GM19372 (cell line): ENCODE data around the gene NLRP9.
"Not testable (repeated sequence)": the region's sequence is repeated elsewhere in the genome, so short reads cannot be mapped to it uniquely, and the experiment has no call there.

ENCODE experiments used
- ATAC-seq: cut with Tn5 transposase; IDR thresholded peaks from one replicate; pipeline ENCODE4 v1.9.1; 2021; ENCODE audit warnings: mild to moderate bottlenecking, low read depth, moderate library complexity; ENCODE audit not compliant: unreplicated experiment

The NLRP9 gene

DNA sequence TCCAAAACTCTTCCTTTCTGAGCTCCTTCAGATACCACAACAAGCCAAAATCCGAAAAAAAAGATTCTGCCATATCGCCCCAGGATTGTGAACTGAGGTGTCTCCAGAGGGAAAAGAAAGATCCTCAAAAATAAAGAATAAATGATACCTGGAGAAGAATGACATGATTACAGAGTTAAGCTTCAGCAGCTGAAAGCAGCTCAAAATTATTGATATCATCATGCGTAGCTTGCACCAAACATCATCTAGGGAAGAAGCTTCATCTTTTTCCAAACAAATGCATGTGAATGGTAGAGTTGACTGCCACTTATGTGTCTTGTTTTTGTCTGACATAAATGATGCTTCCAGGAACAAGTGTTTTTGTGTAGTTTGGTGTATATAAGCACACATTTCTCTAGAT lies at the start of gene NLRP9:
Gene NLRP9 (minus strand): TSS at position 101 of the 400 bp plus-strand sequence. CDS start 28 bp downstream, at position 73.
- no peak for ATAC-seq

GRCh38 chr19:55781112-55781511 lies 42.9 kb upstream of the NLRP9 start:
- ATAC-seq = no peak

GRCh38 chr19:55778331-55778730 lies 40.1 kb upstream of the NLRP9 start:
- ATAC-seq = no peak

- no peak for ATAC-seq
Measured at GRCh38 chr19:55777528-55777927, 39.3 kb upstream of the NLRP9 start.

- ATAC-seq = not testable (repeated sequence)
Measured at GRCh38 chr19:55769632-55770031, 31.4 kb upstream of the NLRP9 start.

DNA sequence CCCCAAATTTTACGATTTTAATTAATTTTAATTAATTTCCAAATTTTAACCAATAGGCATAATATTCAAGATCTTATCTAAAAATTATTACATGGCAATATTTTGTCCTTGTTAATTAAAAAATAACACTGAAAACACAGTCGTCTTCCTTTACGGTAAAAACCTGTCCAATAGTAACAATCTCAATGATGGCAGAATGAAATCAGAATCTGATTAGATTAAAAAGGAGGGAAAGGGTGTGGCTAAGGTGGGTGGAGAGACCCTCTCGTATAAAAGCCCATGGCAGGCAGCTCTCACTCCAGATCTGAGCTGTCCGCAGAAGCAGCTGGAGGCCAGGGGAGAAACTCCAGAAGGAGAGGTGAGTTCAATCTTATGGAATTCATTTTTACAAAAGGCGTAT lies 30.6 kb upstream of the NLRP9 start, which contains the start of gene RFPL4AL1:
Gene RFPL4AL1 (plus strand): TSS at position 301 of the 400 bp plus-strand sequence. CDS start 2,687 bp downstream, outside the sequence.
- not testable (repeated sequence) for ATAC-seq

- no peak for ATAC-seq
Measured at GRCh38 chr19:55766466-55766865, 28.3 kb upstream of the NLRP9 start.

GRCh38 chr19:55758797-55759196 lies 20.6 kb upstream of the NLRP9 start, which contains the start of gene RFPL4A:
TSS of gene RFPL4A (plus strand) at chr19:55759097. CDS start at chr19:55761801, 2,704 bp downstream.
- ATAC-seq = not testable (repeated sequence)

DNA sequence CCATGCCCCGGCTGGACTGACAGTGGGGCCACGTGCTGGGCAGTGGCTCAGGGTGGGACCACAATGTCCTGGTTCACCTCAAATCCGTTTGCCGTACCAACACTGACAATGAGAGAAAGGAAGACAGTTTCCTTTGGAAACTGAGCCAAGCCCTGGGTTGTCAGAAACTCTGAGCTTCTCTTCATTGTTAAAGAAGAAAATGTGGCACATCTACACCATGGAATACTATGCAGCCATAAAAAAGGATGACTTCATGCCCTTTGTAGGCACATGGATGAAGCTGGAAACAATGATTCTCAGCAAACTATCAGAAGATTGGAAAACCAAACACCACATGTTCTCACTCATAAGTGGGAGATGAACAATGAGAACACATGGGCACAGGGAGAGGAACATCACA lies 18.6 kb upstream of the NLRP9 start:
- ATAC-seq = not testable (repeated sequence)

DNA sequence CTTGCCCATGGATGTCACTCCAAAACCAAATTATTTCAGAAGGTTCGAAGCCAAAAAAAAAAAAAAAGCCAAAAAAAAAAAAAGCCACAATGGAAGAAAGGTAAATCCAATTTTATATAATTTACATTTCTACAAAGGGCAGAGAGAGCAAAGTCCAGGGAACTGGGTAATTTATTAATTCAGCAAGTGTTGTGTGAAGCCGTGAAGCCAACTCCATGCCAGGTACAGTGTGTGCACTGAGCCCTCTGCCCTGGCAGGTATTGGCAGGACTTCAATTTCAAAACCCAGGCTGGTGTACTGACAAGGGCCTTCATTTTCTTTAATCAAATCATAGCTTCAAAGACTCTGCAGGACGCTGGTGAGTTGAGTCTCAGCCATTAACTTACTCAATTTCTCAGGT lies 15.2 kb upstream of the NLRP9 start:
- ATAC-seq = no peak

- ATAC-seq = no peak
Measured at GRCh38 chr19:55750715-55751114, 12.5 kb upstream of the NLRP9 start.

DNA sequence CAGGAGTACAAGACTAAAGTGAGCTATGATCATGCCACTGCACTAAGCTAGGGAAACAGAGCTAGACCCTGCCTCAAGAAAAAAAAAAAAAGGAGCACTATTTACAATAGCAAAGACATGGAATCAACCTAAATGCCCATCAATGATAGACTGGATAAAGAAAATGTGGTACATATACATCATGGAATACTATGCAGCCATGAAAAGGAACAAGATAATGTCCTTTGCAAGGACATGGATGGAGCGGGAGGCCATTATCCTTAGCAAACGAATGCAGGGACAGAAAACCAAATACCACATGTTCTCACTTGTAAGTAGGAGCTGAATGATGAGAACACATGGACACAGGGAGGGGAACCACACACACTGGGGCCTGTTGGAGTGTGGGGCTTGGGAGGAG lies 7.8 kb downstream of the NLRP9 start:
- ATAC-seq = not testable (repeated sequence)

DNA sequence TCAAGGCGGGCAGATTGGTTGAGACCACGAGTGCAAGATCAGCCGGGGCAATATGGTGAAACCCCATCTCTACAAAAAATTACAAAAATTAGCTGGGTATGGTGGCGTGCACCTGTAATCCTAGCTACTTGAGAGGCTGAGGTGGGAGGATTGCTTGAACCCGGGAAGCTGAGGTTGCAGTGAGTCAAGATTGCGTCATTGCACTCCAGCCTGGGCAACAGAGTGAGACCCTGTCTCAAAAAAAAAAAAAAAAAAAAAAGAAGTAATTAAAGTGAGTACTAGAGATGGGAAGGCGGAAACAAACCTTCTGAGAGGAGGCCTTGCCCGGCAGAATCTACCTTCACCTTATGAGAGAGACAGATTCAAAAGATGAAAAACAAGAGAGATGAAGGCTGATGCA lies 14.7 kb downstream of the NLRP9 start:
- no peak for ATAC-seq

DNA sequence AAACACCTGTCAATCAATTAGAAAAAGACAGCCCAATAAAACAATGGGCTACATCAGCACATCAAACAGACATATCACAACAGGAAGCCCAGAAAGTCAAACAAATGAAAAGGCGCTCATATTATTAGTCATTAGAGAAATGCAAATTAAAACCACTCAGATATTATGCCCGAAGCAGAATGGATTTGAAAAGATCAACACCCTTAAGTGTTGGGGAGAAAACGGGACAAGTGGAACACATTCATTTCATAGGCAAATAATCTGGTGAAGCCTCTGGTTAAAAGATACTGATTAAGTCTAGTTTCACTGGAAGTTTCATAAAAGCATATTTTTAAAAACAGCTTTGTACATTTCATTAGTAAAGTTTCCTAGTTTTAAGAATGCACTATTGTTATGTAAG lies 17.4 kb downstream of the NLRP9 start:
- no peak for ATAC-seq

GRCh38 chr19:55720214-55720746 lies 17.9 kb downstream of the NLRP9 start:
- ATAC-seq = no peak

GRCh38 chr19:55717879-55718711 lies 20.1 kb downstream of the NLRP9 start:
- ATAC-seq = not testable (repeated sequence)

DNA sequence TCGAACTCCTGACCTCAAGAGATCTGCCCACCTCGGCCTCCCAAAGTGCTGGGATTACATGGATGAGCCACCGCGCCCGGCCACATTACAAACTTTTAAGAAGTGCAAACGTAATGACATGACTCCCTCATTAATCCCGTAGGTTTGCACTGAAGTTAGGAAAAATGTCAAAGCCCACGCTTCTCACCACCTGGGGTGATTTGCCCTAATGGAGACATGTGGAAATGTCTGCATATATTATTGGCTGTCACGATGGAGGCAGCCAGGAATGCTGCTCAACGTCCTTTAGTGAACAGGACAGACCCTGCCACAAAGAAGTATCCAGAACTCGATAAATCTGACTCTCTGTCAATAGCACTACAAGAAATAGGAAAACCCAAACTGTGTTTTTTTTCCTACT lies 21.0 kb downstream of the NLRP9 start:
- ATAC-seq = no peak

- ATAC-seq = no peak
Measured at GRCh38 chr19:55716531-55716930, 21.7 kb downstream of the NLRP9 start.

- no peak for ATAC-seq
Measured at GRCh38 chr19:55712804-55713631, 25.2 kb downstream of the NLRP9 start.

DNA sequence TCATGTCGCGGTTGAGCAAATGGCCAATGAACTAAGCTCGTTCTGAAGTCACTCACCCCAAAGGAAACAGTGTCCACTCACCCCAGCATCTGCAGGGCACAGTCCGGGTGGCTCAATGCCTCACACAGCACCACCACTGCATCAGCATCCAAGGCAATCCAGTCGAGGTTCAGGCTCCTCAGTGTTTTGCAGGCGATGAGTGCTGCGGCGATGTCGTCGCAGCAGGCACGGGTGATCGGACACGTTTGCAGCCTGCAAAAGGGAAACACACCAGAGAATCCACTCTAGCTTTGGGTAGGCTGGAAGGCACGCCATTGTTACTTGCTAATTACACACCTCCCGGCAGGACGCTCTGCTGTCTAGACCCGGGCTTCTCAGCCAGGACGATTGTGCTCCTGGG lies 26.5 kb downstream of the NLRP9 start:
- ATAC-seq = no peak

GRCh38 chr19:55705972-55706371 lies 32.2 kb downstream of the NLRP9 start:
- no peak for ATAC-seq
